ENCODE data around the gene ARL8B. TPM values are rescaled to one million over a fixed set of nuclear protein-coding genes. Genes with fewer than 3 reads are reported as not detected.

ARL8B gene
- total and polyA plus RNA-seq, 7 donors, result 35.1 to 266 (median 141) TPM

DNA sequence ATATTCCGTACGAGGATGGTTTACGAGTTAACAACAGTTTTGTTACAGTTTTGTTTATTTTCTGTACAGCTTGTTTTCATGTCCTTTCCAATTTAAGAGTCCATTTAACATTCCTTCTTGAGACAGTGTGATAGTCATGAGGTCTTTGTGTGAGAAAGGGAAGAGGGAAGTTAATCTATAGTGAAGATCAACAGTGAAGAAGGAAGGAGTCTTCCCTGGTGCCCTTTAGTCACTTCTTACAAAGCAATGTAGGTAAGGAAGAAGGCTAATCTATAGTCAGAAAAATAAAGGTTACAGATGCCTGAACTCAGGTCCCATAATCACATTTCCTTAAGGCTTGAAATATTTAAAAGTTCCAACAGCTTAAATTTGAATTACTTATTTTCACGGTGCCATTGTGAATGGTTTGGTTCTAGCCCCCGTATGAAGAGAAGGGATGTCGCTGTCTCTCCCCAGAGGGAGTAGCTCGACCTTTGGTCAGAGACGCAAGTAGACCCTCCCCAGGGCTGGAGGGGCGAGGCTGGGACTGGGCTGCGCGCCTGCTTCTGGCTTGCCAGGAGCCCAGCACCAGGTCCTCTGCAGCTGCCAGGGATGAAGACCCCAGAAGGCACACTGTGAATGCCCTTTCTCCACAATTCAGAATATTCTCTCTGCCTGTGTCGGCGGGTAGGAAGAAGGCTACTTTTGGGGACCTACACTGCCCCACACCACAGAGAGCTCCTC lies 100.4 kb downstream of the ARL8B start:
- TF ChIP-seq, protein P1, sequence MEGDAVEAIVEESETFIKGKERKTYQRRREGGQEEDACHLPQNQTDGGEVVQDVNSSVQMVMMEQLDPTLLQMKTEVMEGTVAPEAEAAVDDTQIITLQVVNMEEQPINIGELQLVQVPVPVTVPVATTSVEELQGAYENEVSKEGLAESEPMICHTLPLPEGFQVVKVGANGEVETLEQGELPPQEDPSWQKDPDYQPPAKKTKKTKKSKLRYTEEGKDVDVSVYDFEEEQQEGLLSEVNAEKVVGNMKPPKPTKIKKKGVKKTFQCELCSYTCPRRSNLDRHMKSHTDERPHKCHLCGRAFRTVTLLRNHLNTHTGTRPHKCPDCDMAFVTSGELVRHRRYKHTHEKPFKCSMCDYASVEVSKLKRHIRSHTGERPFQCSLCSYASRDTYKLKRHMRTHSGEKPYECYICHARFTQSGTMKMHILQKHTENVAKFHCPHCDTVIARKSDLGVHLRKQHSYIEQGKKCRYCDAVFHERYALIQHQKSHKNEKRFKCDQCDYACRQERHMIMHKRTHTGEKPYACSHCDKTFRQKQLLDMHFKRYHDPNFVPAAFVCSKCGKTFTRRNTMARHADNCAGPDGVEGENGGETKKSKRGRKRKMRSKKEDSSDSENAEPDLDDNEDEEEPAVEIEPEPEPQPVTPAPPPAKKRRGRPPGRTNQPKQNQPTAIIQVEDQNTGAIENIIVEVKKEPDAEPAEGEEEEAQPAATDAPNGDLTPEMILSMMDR (IDR thresholded peaks at IDR 0.05), result no peak
- no peaks in the 10 kb centered on the region for H3K27me3 ChIP-seq (ENCODE audit: insufficient read depth in 3 of 3, low read length in 2 of 3)
- H3K36me3 ChIP-seq (ENCODE audit: insufficient read depth in 1 of 2, low read depth in 1 of 2), result peaks cover 0 to 25% of the 10 kb centered on the region in 2 donors
- no peak overlapping the region for H3K4me3 ChIP-seq
- intact Hi-C loops (cut with DNase I), result no loop called here
- DNase-seq (no peak), ATAC-seq (no peak)
- 83 to 90% (median 84%) methylated on average over 13 of the region's 13 CpGs for WGBS, 3 donors
- H3K4me1 ChIP-seq, result no peaks in the 10 kb centered on the region
- H3K9me3 ChIP-seq, result no peaks in the 10 kb centered on the region
- H3K27ac ChIP-seq, result no peak overlapping the region

DNA sequence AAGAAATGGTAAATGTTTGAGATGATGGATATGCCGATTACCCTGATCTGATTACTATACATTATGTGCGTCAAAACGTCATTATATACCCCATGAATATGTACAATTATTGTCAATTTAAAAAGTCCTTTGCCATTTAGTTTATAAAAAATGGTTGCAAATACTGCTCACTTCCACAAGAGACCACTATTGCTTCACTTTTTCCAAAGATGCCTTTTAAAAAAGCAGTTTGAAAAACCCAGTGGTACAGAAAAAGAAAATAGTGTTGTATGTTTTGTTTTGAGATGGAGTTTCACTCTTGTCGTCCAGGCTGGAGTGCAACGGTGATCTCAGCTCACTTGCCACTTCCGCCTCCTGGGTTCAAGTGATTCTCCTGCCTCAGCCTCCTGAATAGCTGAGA lies 104.7 kb downstream of the ARL8B start:
- Histone ChIP-seq H3K27me3 (ENCODE audit: insufficient read depth in 3 of 3, low read length in 2 of 3) (peaks cover 0 to 12% (median 3%) of the 10 kb centered on the region in 3 donors), H3K27ac (no peak overlapping the region), H3K9me3 (no peaks in the 10 kb centered on the region), H3K36me3 (ENCODE audit: insufficient read depth in 1 of 2, low read depth in 1 of 2) (no peaks in the 10 kb centered on the region), H3K4me3 (no peak overlapping the region), H3K4me1 (no peaks in the 10 kb centered on the region)
- 46 to 47% (median 46%) methylated on average over 6 of the region's 6 CpGs for WGBS, 3 donors
- intact Hi-C loops (cut with DNase I), result no loop called here
- TF ChIP-seq, protein P1 (IDR thresholded peaks at IDR 0.05), result peak; percentile 36
- DNase-seq, result no peak
- no peak for ATAC-seq

DNA sequence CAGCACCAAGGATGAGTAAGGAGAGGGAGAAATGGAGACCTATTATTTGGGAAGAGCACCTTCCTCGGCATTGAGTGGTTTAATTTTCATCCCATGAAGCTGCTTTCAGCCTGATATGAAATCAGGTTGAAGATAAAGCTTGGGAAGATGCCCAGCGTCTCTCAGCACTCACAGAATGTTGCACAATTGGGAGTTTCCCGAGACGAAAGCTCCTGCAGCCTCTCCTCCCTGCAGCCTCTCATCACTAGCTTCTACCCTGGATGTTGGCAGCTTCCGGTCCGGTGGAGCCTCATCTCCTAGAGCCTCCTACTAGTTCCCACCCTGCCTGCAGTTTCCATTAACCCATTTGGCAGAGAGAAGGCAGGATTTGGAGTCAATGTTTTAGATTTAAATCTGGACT lies 105.7 kb downstream of the ARL8B start:
- Histone ChIP-seq H3K36me3 (ENCODE audit: insufficient read depth in 1 of 2, low read depth in 1 of 2) (no peaks in the 10 kb centered on the region), H3K27me3 (ENCODE audit: insufficient read depth in 3 of 3, low read length in 2 of 3) (peaks cover 0 to 16% (median 3%) of the 10 kb centered on the region in 3 donors), H3K9me3 (no peaks in the 10 kb centered on the region), H3K27ac (no peak overlapping the region), H3K4me3 (no peak overlapping the region), H3K4me1 (no peaks in the 10 kb centered on the region)
- 47 to 63% (median 52%) methylated on average over 6 of the region's 6 CpGs for WGBS, 3 donors
- no peak for DNase-seq
- intact Hi-C loops (cut with DNase I), result no loop called here
- ATAC-seq, result no peak
- TF ChIP-seq, protein P1 (IDR thresholded peaks at IDR 0.05), result no peak

DNA sequence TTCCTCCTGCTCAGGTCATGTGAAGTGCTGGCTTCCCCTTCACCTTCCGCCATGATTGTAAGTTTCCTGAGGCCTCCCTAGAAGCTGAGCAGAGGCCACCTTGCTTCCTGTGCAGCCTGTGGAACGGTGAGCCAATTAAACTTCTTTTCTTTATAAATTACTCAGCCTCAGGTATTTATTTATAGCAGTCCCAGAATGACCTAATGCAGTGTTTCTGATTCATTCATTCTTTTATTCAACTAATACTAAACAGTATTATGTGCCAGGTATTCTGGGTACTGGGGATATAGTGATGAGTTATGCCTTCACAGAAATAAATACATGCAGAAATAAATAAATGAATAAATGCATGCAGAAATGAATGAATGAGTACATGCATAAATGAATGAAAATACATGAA lies 107.3 kb downstream of the ARL8B start:
- H3K36me3 ChIP-seq (ENCODE audit: insufficient read depth in 1 of 2, low read depth in 1 of 2), result no peaks in the 10 kb centered on the region
- ATAC-seq (no peak), DNase-seq (no peak)
- no peak overlapping the region for H3K4me3 ChIP-seq
- H3K4me1 ChIP-seq, result no peaks in the 10 kb centered on the region
- H3K27ac ChIP-seq, result no peak overlapping the region
- H3K9me3 ChIP-seq, result no peaks in the 10 kb centered on the region
- TF ChIP-seq, protein P1 (IDR thresholded peaks at IDR 0.05), result no peak
- peaks cover 0 to 16% (median 3%) of the 10 kb centered on the region in 3 donors for H3K27me3 ChIP-seq (ENCODE audit: insufficient read depth in 3 of 3, low read length in 2 of 3)
- 63 to 69% (median 68%) methylated on average over 2 of the region's 2 CpGs for WGBS, 3 donors
- intact Hi-C loops (cut with DNase I), result no loop called here

Other genes starting within 250 kb of the ARL8B start
- 100 to 1,000 TPM in 1 of 4 donors, 10 to 100 TPM in 3; 22.7 to 143 (median 77.0) TPM for gene BHLHE40, start 142.9 kb upstream of the ARL8B start, total RNA-seq
- gene BHLHE40, start 142.9 kb upstream of the ARL8B start, polyA plus RNA-seq, result 10 to 100 TPM; 16.7 to 65.1 (median 33.5) TPM
- 10 to 100 TPM in 1 of 4 donors, 1 to 10 TPM in 3; 5.5 to 11.7 (median 6.5) TPM for gene EDEM1, start 65.4 kb downstream of the ARL8B start, total RNA-seq
- gene EDEM1, start 65.4 kb downstream of the ARL8B start, polyA plus RNA-seq, result 1 to 10 TPM; 2.6 to 6.4 (median 5.4) TPM